ENCODE measurements around the gene GPD1. TPM values are rescaled to one million over a fixed set of nuclear protein-coding genes. Genes with fewer than 3 reads are reported as not detected.

The GPD1 gene
- total RNA-seq, 1 experiment from 2014 or later = 1.6 TPM

GRCh38 chr12:50145439-50145838 is 41.6 kb downstream of the GPD1 start:
- Histone ChIP-seq H3K4me3 (replicated peaks in 1 of 2; ENCODE audit: low read depth in 1 of 2, low read length in 2 of 2) (no peak overlapping the region), H3K9ac (ENCODE audit: low read length) (no peak overlapping the region), H3K79me2 (ENCODE audit: insufficient read depth, low read length) (peaks cover 7% of the 10 kb centered on the region; the same call in 1 of the 2 replicates), H3K36me3 (ENCODE audit: control insufficient read depth in 1 of 2, insufficient read depth in 2 of 2, low read length in 2 of 2) (peaks cover 0 to 3% of the 10 kb centered on the region in 2 experiments; a peak in 2 of 4 replicates), H3K4me1 (ENCODE audit: control insufficient read depth in 1 of 2, insufficient read depth in 2 of 2, low read length in 2 of 2) (no peaks in the 10 kb centered on the region), H4K20me1 (ENCODE audit: insufficient read depth) (no peaks in the 10 kb centered on the region), H2AFZ (ENCODE audit: low read depth, low read length, poor library complexity, severe bottlenecking) (no peak overlapping the region), H3K9me3 (ENCODE audit: control insufficient read depth in 1 of 2, insufficient read depth in 1 of 2, low read depth in 1 of 2, low read length in 2 of 2) (no peaks in the 10 kb centered on the region), H3K27ac (ENCODE audit: low read depth, low read length) (no peak overlapping the region), H3K4me2 (ENCODE audit: low read length) (no peak overlapping the region), H3K9me2 (ENCODE audit: insufficient read depth) (no peaks in the 10 kb centered on the region), H3K27me3 (ENCODE audit: insufficient read depth, low read length) (no peaks in the 10 kb centered on the region)
- no peak for ATAC-seq
- no TSS peak for BruUV-seq (replicated peaks)
- ChIA-PET CTCF (interaction anchor here (1.6 kb wide), 1 partner anchor 34 kb away, joined by 5 read pairs; the partner anchor contains the start of gene COX14), POLR2A (no interaction called here), RAD21 (ENCODE audit: low non-redundant PET in 1 of 2, low total read pairs in 2 of 2, uncharacterized antibody in 2 of 2, unreplicated experiment in 2 of 2) (no interaction called here)
- no peak for TF ChIP-seq SRF (IDR thresholded peaks at IDR 0.05; ENCODE audit: low read depth)
- no peak for TF ChIP-seq POLR2A (IDR thresholded peaks at IDR 0.05; ENCODE audit: borderline replicate concordance, extremely low read depth, insufficient read depth, insufficient read length)
- TF ChIP-seq CBX3 (IDR thresholded peaks at IDR 0.05; ENCODE audit: low read depth) = no peak
- intact Hi-C loops (cut with micrococcal nuclease) = no loop called here
- no peak for DNase-seq (ENCODE audit: low read depth, low spot score)

GRCh38 chr12:50147281-50147680 is 43.5 kb downstream of the GPD1 start:
- Histone ChIP-seq H2AFZ (ENCODE audit: low read depth, low read length, poor library complexity, severe bottlenecking) (no peak overlapping the region), H3K79me2 (ENCODE audit: insufficient read depth, low read length) (peaks cover 12% of the 10 kb centered on the region), H3K9me3 (ENCODE audit: control insufficient read depth in 1 of 2, insufficient read depth in 1 of 2, low read depth in 1 of 2, low read length in 2 of 2) (no peaks in the 10 kb centered on the region), H3K27me3 (ENCODE audit: insufficient read depth, low read length) (no peaks in the 10 kb centered on the region), H3K36me3 (ENCODE audit: control insufficient read depth in 1 of 2, insufficient read depth in 2 of 2, low read length in 2 of 2) (no peaks in the 10 kb centered on the region; a peak in 2 of 4 replicates), H3K9me2 (ENCODE audit: insufficient read depth) (no peaks in the 10 kb centered on the region), H3K4me1 (ENCODE audit: control insufficient read depth in 1 of 2, insufficient read depth in 2 of 2, low read length in 2 of 2) (no peaks in the 10 kb centered on the region), H3K9ac (ENCODE audit: low read length) (no peak overlapping the region), H3K4me3 (replicated peaks in 1 of 2; ENCODE audit: low read depth in 1 of 2, low read length in 2 of 2) (no peak overlapping the region), H3K27ac (ENCODE audit: low read depth, low read length) (no peak overlapping the region), H4K20me1 (ENCODE audit: insufficient read depth) (no peaks in the 10 kb centered on the region), H3K4me2 (ENCODE audit: low read length) (no peak overlapping the region)
- DNase-seq (ENCODE audit: low read depth, low spot score) = no peak
- ChIA-PET POLR2A (interaction anchor here (1.6 kb wide), 1 partner anchor 35 kb away, joined by 4 read pairs; the partner anchor contains the start of gene COX14), CTCF (interaction anchor here (1.6 kb wide), 1 partner anchor 35 kb away, joined by 3 read pairs; the partner anchor contains the start of gene COX14), RAD21 (ENCODE audit: low non-redundant PET in 1 of 2, low total read pairs in 2 of 2, uncharacterized antibody in 2 of 2, unreplicated experiment in 2 of 2) (interaction anchor here in 1 of 2 experiments (0.7 kb wide), 1 partner anchor 500 kb away, joined by 4 read pairs; no protein-coding TSS in a partner anchor)
- intact Hi-C loops (cut with micrococcal nuclease) = no loop called here
- no TSS peak for BruUV-seq (replicated peaks)
- ATAC-seq = no peak
- TF ChIP-seq JUND (IDR thresholded peaks at IDR 0.05) (no peak), ZBTB33 (IDR thresholded peaks at IDR 0.05; ENCODE audit: extremely low read depth, insufficient replicate concordance, low read length) (no peak), EZH2phosphoT487 (IDR thresholded peaks at IDR 0.05; ENCODE audit: borderline replicate concordance) (no peak), YY1 (IDR thresholded peaks at IDR 0.05; ENCODE audit: extremely low read depth, insufficient replicate concordance, low read depth, low read length) (no peak), SIN3A (IDR thresholded peaks at IDR 0.05; ENCODE audit: low read depth) (no peak), ATF3 (IDR thresholded peaks at IDR 0.05) (no peak), POLR2AphosphoS5 (IDR thresholded peaks at IDR 0.05; ENCODE audit: low read depth, low read length) (no peak), TCF7L2 (IDR thresholded peaks at IDR 0.05; ENCODE audit: borderline replicate concordance, extremely low read depth, insufficient read depth, insufficient read length) (no peak), RAD21 (IDR thresholded peaks at IDR 0.05; ENCODE audit: low read depth) (no peak), ZNF274 (IDR thresholded peaks at IDR 0.05; ENCODE audit: low read depth, low read length) (no peak), CEBPB (IDR thresholded peaks at IDR 0.05; ENCODE audit: low read depth) (no peak), POLR2A (IDR thresholded peaks at IDR 0.05; ENCODE audit: borderline replicate concordance, extremely low read depth, insufficient read depth, insufficient read length) (no peak), EZH2 (IDR thresholded peaks at IDR 0.05) (no peak), SRF (IDR thresholded peaks at IDR 0.05; ENCODE audit: low read depth) (no peak), ELF1 (IDR thresholded peaks at IDR 0.05; ENCODE audit: borderline replicate concordance, low read depth) (no peak), CBX3 (IDR thresholded peaks at IDR 0.05; ENCODE audit: low read depth) (no peak)

Data from HCT116 (cell line).